Keratinocyte (primary cell): ENCODE data around the gene UGT1A8.

Source experiments
- EZH2 ChIP-seq: IDR thresholded peaks from one replicate; pipeline ENCODE4 v1.6.1; 2012; ENCODE audit warnings: inconsistent platforms, mild to moderate bottlenecking, low read length, moderate library complexity
- TF ChIP-seq, protein P1 (sequence below), 3 experiments: IDR thresholded peaks in 1 of 3; conservative IDR thresholded peaks in 1 of 3; optimal IDR thresholded peaks in 1 of 3; 2 replicates in 2 of 3; 3 replicates in 1 of 3; pipeline versions ENCODE3 to v1.5.1; 2011; ENCODE audit warnings: low read length in 3 of 3, mild to moderate bottlenecking in 3 of 3, moderate library complexity in 2 of 3, control low read depth in 1 of 3, inconsistent platforms in 1 of 3; ENCODE audit not compliant: insufficient read depth in 2 of 3; ENCODE audit errors: extremely low read depth in 1 of 3

- TF ChIP-seq, protein P1, sequence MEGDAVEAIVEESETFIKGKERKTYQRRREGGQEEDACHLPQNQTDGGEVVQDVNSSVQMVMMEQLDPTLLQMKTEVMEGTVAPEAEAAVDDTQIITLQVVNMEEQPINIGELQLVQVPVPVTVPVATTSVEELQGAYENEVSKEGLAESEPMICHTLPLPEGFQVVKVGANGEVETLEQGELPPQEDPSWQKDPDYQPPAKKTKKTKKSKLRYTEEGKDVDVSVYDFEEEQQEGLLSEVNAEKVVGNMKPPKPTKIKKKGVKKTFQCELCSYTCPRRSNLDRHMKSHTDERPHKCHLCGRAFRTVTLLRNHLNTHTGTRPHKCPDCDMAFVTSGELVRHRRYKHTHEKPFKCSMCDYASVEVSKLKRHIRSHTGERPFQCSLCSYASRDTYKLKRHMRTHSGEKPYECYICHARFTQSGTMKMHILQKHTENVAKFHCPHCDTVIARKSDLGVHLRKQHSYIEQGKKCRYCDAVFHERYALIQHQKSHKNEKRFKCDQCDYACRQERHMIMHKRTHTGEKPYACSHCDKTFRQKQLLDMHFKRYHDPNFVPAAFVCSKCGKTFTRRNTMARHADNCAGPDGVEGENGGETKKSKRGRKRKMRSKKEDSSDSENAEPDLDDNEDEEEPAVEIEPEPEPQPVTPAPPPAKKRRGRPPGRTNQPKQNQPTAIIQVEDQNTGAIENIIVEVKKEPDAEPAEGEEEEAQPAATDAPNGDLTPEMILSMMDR (optimal IDR thresholded peaks at IDR 0.05 in 1 of 3, IDR thresholded peaks at IDR 0.05 in 1 of 3, conservative IDR thresholded peaks at IDR 0.05 in 1 of 3; ENCODE audit: extremely low read depth in 1 of 3, insufficient read depth in 2 of 3, low read length in 3 of 3), result no peak
- TF ChIP-seq EZH2, result no peak
These were observed 186.0 kb downstream of the UGT1A8 start for GRCh38 chr2:233803292-233803911.
